Tibial nerve (tissue), 4 donors: Measurements from ENCODE around the gene NOL4L. TPM values are rescaled to one million over a fixed set of nuclear protein-coding genes. Genes with fewer than 3 reads are reported as not detected.
A peak's percentile ranks its signal among the peaks of the same experiment; 100 is the strongest.

Source experiments
- DNase-seq, 2 donors: peaks; one replicate each; pipeline ENCODE4 v3.0.0-alpha.2; 2019; ENCODE audit warnings: low spot score in 2 of 2
- H3K27ac ChIP-seq, 4 donors: fragments of 200-600 bp; sonication (generic) in 3 of 4; one replicate each; pipeline ENCODE4 v1.5.1; 2017 to 2019; ENCODE audit warnings: mild to moderate bottlenecking in 1 of 4
- H3K27me3 ChIP-seq, 2 donors: fragments of 200-600 bp; sonication (generic) in 1 of 2; one replicate each; pipeline versions ENCODE4 v1.5.1 to v1.6.0; 2017 to 2019
- H3K36me3 ChIP-seq, 3 donors: fragments of 200-600 bp; sonication (generic); one replicate each; pipeline ENCODE4 v1.5.1; 2018 to 2019
- H3K4me1 ChIP-seq, 4 donors: fragments of 200-600 bp; sonication (generic) in 3 of 4; one replicate each; pipeline ENCODE4 v1.5.1; 2017 to 2019
- H3K4me3 ChIP-seq, 4 donors: fragments of 200-600 bp; sonication (generic) in 3 of 4; one replicate each; pipeline ENCODE4 v1.5.1; 2017 to 2019; ENCODE audit warnings: mild to moderate bottlenecking in 1 of 4, moderate library complexity in 1 of 4
- H3K9me3 ChIP-seq, 4 donors: fragments of 200-600 bp; sonication (generic) in 3 of 4; one replicate each; pipeline ENCODE4 v1.5.1; 2017 to 2019
- EP300 ChIP-seq, 2 donors: sonication (generic); formaldehyde crosslinking; IDR thresholded peaks; one replicate each; pipeline ENCODE4 v1.6.1; 2017; ENCODE audit warnings: antibody characterized with exemption in 2 of 2, mild to moderate bottlenecking in 1 of 2
- POLR2A ChIP-seq, 2 donors: fragments of 450-650 bp; IDR thresholded peaks; one replicate each; pipeline ENCODE4 v1.6.1; 2017; ENCODE audit warnings: antibody characterized with exemption in 2 of 2, mild to moderate bottlenecking in 2 of 2, moderate library complexity in 2 of 2
- WGBS, 2 donors: methylation state at CpG; one replicate each; pipeline ENCODE4 v1.1.5; 2018; 5-methylcytosine and 5-hydroxymethylcytosine counted together
- total RNA-seq, 4 donors: library from RNA; depleted of rRNA; stranded (reverse); fragments of >200 nt; gene quantifications; one replicate each; pipeline ENCODE4 v1.1.0, GENCODE V29; 2016
- TF ChIP-seq, protein P1 (sequence below), 5 experiments: fragments of 200-600 bp in 3 of 5; fragments of 450-650 bp in 2 of 5; sonication (generic) in 3 of 5; IDR thresholded peaks; one replicate each; pipeline ENCODE4 v1.5.1; 2016 to 2019; ENCODE audit warnings: antibody characterized with exemption in 5 of 5, mild to moderate bottlenecking in 3 of 5, moderate library complexity in 2 of 5

Gene NOL4L
- total RNA-seq, 4 donors from 2014 or later, result 11.5 to 22.3 (median 19.9) TPM

DNA sequence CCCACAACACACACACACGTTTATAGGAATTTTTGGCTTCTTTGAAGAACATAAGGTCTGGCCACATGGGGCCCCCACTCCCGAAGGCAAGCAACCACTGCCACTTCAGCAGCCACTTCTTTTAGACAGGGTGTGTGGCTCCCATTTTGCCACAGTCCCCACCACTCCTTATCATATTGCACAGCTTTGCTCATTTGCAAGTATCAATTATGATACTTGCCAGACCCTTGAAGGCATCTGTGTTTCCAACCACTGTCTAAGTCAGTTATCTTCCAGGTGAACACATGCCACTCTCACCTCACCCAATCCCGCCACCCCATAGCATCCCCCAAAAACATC is 73.1 kb downstream of the NOL4L start:
- DNase-seq, result no peak
- Histone ChIP-seq H3K27ac (no peak overlapping the region), H3K4me1 (peaks cover 0 to 8% (median 3%) of the 10 kb centered on the region in 4 donors), H3K4me3 (no peak overlapping the region), H3K36me3 (no peaks in the 10 kb centered on the region), H3K27me3 (no peaks in the 10 kb centered on the region), H3K9me3 (no peaks in the 10 kb centered on the region)
- 79 to 81% methylated on average over 3 of the region's 3 CpGs for WGBS, 2 donors
- TF ChIP-seq POLR2A (IDR thresholded peaks at IDR 0.05) (no peak), EP300 (IDR thresholded peaks at IDR 0.05) (no peak)
- TF ChIP-seq, protein P1, sequence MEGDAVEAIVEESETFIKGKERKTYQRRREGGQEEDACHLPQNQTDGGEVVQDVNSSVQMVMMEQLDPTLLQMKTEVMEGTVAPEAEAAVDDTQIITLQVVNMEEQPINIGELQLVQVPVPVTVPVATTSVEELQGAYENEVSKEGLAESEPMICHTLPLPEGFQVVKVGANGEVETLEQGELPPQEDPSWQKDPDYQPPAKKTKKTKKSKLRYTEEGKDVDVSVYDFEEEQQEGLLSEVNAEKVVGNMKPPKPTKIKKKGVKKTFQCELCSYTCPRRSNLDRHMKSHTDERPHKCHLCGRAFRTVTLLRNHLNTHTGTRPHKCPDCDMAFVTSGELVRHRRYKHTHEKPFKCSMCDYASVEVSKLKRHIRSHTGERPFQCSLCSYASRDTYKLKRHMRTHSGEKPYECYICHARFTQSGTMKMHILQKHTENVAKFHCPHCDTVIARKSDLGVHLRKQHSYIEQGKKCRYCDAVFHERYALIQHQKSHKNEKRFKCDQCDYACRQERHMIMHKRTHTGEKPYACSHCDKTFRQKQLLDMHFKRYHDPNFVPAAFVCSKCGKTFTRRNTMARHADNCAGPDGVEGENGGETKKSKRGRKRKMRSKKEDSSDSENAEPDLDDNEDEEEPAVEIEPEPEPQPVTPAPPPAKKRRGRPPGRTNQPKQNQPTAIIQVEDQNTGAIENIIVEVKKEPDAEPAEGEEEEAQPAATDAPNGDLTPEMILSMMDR (IDR thresholded peaks at IDR 0.05), result no peak

DNA sequence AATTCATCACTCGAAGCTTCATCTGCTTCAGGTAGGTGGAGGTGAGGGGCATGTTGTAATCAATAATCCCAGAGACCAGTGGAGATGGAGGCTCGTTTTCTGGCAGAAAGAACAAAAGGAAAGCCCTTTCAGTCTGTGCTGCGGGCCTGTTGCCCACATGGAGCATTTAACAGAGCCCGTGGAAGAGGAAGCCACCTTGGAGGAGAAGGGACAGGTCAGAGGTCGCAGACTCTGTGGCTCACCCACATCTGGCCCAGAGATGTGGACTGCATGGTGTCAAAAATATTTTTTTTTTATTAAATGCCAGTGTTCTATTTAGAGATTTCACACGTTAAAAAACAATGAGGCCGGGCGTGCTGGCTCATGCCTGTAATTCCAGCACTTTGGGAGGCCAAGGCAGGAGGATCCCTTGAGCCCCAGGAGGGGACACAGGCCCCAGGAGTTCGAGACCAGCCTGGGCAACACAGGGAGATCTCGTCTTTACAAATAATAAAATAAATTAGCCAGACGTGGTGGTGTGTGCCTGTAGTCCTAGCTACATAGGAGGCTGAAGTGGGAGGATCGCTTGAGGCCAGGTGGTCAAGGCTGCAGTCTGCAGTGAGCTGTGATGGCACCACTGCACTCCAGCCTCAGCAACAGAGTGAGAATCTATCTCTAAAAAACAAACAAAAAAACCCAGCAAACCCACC is 73.6 kb downstream of the NOL4L start:
- Histone ChIP-seq H3K27me3 (no peaks in the 10 kb centered on the region), H3K27ac (no peak overlapping the region), H3K4me3 (no peak overlapping the region), H3K36me3 (no peaks in the 10 kb centered on the region), H3K9me3 (no peaks in the 10 kb centered on the region), H3K4me1 (peaks cover 0 to 8% (median under 1%) of the 10 kb centered on the region in 4 donors)
- DNase-seq, result no peak
- TF ChIP-seq EP300 (IDR thresholded peaks at IDR 0.05) (no peak), POLR2A (IDR thresholded peaks at IDR 0.05) (no peak)
- TF ChIP-seq, protein P1 (IDR thresholded peaks at IDR 0.05), result no peak
- WGBS, 2 donors, result 73% methylated on average over 12 of the region's 12 CpGs

DNA sequence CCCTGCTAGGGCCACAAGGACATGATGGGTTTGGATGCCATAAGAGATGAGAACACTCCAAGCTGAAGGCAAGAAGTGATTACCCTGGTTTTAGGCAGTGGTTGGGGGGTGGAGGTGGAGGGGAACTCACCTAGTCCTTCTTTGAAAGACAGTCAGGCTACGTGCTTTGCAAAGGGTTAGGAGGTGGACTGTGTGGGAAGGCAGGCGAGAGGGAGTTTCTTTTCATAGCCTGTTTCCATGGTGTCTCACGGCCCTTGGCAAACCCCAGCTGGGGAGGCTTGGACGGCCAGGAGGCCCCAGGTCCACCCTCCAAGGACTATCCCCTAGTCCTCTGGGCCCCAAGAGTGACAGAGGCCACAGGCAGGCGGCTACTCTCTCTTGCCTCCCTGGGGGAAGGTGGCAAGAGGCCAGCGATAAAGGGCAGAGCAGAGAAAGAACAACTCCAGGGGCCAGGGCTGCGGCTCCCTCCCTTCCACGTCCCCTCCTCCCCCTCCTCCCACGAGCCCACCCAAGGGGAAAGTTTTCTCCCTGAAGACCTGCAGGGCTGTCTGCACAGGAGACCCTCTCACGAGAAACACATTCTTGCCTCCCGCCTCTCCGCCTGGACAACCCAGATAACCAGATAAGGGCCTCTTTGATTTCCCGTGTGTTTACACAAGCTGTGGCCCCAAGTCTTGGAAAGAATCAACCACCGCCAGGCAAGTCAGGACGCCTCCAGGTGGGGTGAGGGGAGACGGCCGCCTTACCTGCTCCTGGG is 74.4 kb downstream of the NOL4L start:
- H3K27me3 ChIP-seq, result no peaks in the 10 kb centered on the region
- no peak for TF ChIP-seq POLR2A (IDR thresholded peaks at IDR 0.05)
- TF ChIP-seq, protein P1 (IDR thresholded peaks at IDR 0.05), result no peak
- TF ChIP-seq EP300 (IDR thresholded peaks at IDR 0.05), result no peak
- peaks cover 0 to 8% (median 0%) of the 10 kb centered on the region in 4 donors for H3K4me1 ChIP-seq
- no peaks in the 10 kb centered on the region for H3K36me3 ChIP-seq
- 32 to 49% methylated on average over 16 to 17 of the region's 17 CpGs for whole genome bisulfite sequencing, 2 donors
- H3K9me3 ChIP-seq, result no peaks in the 10 kb centered on the region
- no peak overlapping the region for H3K4me3 ChIP-seq
- no peak for DNase-seq
- H3K27ac ChIP-seq, result no peak overlapping the region

DNA sequence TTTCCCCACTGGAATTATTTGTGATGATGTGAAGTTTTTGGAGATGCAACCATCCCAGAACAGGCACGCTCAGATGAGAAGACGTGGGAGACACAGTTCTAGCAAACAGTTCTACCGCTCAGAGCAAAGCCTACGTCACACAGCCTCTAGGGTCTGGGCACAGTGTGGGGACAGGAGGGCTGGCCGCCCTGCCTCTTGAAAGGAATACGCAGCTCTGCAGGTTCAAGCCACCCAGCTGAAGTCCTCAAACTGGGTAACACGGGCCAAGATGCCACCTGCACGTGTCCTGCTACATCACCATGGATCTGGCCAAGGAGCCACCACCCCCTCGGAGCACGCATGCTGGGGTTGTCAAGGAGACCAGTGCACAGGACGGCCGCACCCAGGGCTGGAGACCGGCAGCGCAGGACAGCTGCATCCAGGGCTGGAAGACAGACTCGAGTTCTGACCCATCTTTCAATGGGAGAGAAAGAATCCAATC is 75.0 kb downstream of the NOL4L start:
- 83 to 90% methylated on average over 14 to 15 of the region's 15 CpGs for WGBS, 2 donors
- no peak overlapping the region for H3K27ac ChIP-seq
- no peak for DNase-seq
- TF ChIP-seq EP300 (IDR thresholded peaks at IDR 0.05) (no peak), POLR2A (IDR thresholded peaks at IDR 0.05) (no peak)
- TF ChIP-seq, protein P1 (IDR thresholded peaks at IDR 0.05), result no peak
- H3K4me1 ChIP-seq, result peaks cover 0 to 8% (median 0%) of the 10 kb centered on the region in 4 donors
- no peak overlapping the region for H3K4me3 ChIP-seq
- H3K36me3 ChIP-seq, result no peaks in the 10 kb centered on the region
- H3K9me3 ChIP-seq, result no peaks in the 10 kb centered on the region
- H3K27me3 ChIP-seq, result no peaks in the 10 kb centered on the region

DNA sequence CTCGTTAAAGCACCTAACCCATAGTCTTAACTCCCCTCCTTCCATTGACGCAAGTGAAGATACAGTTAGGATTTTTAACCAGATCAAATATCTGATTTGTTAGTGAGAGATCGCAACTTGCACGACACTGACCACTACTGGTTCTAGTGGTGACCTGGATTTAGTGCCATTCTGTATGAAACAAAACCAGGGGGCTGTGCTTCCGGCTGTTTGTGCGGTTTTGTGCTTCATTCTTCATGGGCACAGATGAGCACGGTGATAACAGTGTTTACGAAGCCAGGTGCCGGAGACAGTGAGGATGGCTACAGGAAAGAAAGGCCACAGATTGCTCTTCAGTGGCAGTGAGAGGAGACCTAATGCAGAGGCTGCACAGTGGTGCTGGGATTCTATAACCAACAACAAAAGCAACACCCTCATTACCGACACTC is 75.5 kb downstream of the NOL4L start:
- WGBS, 2 donors, result 68 to 71% methylated on average over 10 of the region's 10 CpGs
- no peak for DNase-seq
- no peaks in the 10 kb centered on the region for H3K9me3 ChIP-seq

More for the DNA sequence above, 75.5 kb downstream of the NOL4L start:
- no peak for TF ChIP-seq POLR2A (IDR thresholded peaks at IDR 0.05)
- TF ChIP-seq EP300 (IDR thresholded peaks at IDR 0.05), result no peak
- TF ChIP-seq, protein P1 (IDR thresholded peaks at IDR 0.05), result peak in 1 of 5 experiments; percentile 9
- Histone ChIP-seq H3K36me3 (no peaks in the 10 kb centered on the region), H3K4me1 (peaks cover 0 to 8% (median 0%) of the 10 kb centered on the region in 4 donors), H3K27ac (no peak overlapping the region), H3K4me3 (no peak overlapping the region), H3K27me3 (no peaks in the 10 kb centered on the region)
